Myometrial cell (primary cell): Measurements from ENCODE around the gene EVI2B. TPM values are rescaled to one million over a fixed set of nuclear protein-coding genes. Genes with fewer than 3 reads are reported as not detected.

Experiments used
- total RNA-seq: library from RNA; depleted of rRNA; stranded (reverse); fragments of >200 nt; gene quantifications from 2 replicates; pipeline ENCODE4 v1.2.3, GENCODE V29; 2015

EVI2B gene, protein sequence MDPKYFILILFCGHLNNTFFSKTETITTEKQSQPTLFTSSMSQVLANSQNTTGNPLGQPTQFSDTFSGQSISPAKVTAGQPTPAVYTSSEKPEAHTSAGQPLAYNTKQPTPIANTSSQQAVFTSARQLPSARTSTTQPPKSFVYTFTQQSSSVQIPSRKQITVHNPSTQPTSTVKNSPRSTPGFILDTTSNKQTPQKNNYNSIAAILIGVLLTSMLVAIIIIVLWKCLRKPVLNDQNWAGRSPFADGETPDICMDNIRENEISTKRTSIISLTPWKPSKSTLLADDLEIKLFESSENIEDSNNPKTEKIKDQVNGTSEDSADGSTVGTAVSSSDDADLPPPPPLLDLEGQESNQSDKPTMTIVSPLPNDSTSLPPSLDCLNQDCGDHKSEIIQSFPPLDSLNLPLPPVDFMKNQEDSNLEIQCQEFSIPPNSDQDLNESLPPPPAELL
- 1.6 and 1.7 TPM in 2 replicates for total RNA-seq

DNA sequence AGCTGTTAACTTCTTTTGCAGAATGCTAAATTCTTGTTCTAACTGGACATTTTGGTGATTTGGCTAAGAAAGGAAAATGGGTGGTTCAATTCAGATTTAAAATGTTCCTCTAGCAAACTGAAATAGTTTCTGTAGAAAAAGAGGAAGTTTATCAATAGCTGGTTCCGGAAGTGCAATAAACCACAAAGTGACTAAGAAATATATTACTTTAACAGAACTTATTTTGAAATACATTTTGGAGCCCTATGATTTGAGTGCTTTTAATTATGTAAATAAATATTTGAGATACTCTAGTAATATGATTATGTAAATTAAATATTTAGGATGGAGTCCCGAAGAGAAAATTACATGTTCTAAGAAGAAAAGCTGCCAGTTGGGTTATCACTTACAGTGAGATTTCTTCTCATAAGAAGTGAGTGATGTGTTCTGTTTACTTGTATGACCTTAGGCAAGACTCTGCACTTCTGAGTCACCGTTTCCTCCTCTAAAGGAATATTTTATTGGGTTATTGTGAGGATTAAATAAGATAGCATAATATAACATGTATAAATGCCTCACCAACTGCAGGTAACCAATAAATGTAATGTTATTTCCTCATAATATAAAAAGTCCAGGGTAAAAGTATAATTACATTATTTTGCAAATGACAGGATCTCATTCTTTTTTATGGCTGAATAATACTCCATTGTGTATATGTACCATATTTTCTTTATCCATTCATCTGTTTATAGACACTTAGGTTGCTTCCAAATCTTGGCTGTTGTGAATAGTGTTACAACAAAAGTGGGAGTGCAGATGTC lies at the start of gene EVI2B:
TSS of gene EVI2B (minus strand) at position 73 of the 800 bp plus-strand sequence. CDS start 8,445 bp downstream, outside the sequence.

DNA sequence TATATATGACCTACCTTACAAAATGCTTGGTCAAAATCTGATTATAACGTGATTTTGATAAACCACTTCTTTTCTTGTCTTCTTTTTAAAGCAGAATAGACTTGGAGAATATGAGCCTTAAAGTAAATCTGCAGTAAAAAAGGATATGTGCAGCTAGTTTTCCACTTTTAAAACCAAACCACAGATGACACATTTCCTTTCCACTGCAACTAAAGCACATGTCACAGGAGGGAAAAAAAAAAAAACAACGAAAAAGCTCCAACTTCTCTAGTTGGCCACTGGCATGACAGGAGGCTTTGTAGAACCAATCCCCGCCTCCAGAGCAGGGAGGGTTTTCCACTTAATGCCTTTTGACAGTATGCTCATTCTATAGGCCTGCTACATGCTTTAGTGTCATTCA lies 7.6 kb upstream of the EVI2B start, which contains the start of gene EVI2A:
TSS of gene EVI2A (minus strand) at position 142 of the 400 bp plus-strand sequence. CDS start 2,609 bp downstream, outside the sequence.

DNA sequence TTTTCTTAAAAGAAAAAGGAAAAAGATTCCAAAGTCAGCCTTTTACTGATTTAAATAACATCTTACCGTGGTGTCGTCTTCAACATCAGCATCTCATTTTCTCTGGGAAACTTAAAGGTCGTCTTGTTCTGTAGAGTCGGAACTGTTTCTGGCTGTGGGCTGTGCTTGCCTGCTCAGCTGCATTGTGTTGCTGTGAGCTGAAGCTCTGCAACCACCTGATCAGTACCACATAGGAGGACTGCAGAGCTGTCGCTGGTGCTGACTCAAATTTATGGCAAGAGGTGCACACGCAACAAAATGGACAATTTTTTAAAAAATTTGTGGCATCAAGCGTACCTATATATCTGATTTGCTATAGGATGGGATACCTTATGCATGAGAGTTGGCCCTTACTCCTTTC lies 16.8 kb downstream of the EVI2B start, which contains the start of gene OMG:
TSS of gene OMG (minus strand) at position 150 of the 400 bp plus-strand sequence. CDS start 908 bp downstream, outside the sequence.

Other genes with a start within 250 kb of the EVI2B start
- 25.4 and 26.6 TPM in 2 replicates for gene NF1, start 219.1 kb downstream of the EVI2B start, total RNA-seq
- gene OMG, start 16.8 kb downstream of the EVI2B start, total RNA-seq: not detected in 2 replicates
- gene EVI2A, start 7.6 kb upstream of the EVI2B start, total RNA-seq: 3.5 and 6.0 TPM in 2 replicates
- gene RAB11FIP4, start 77.6 kb upstream of the EVI2B start, total RNA-seq: 0.18 and 0.86 TPM in 2 replicates